ENCODE results near the gene ZRANB1. TPM values are rescaled to one million over a fixed set of nuclear protein-coding genes. Genes with fewer than 3 reads are reported as not detected.

The ZRANB1 gene
- polyA plus RNA-seq, 1 experiment, result 36.9 TPM

GRCh38 chr10:124957404-124957947, 15.6 kb downstream of the ZRANB1 start:
- H3K4me3 ChIP-seq (ENCODE audit: low read depth, low read length), result no peak overlapping the region
- no peak overlapping the region for H3K27ac ChIP-seq (ENCODE audit: low read depth, low read length)
- ChIA-PET POLR2A (no interaction called here), CTCF (no interaction called here)
- H3K27me3 ChIP-seq (ENCODE audit: control insufficient read depth, insufficient read depth, low read length), result no peaks in the 10 kb centered on the region
- H3K9me3 ChIP-seq (ENCODE audit: control insufficient read depth, insufficient read depth, low read length), result no peaks in the 10 kb centered on the region
- no peak for DNase-seq (ENCODE audit: low read depth, low spot score)
- no peak for TF ChIP-seq CTCF (IDR thresholded peaks at IDR 0.05; ENCODE audit: low read depth, low read length)

- POLR2A ChIA-PET, result no interaction called here
- no peak for TF ChIP-seq CTCF (IDR thresholded peaks at IDR 0.05; ENCODE audit: low read depth, low read length)
- CTCF ChIA-PET, result interaction anchor here (0.6 kb wide), 1 partner anchor 89 kb away, joined by 3 read pairs; no protein-coding TSS in a partner anchor
- Histone ChIP-seq H3K9me3 (ENCODE audit: control insufficient read depth, insufficient read depth, low read length) (no peaks in the 10 kb centered on the region), H3K4me3 (ENCODE audit: low read depth, low read length) (no peak overlapping the region), H3K27ac (ENCODE audit: low read depth, low read length) (no peak overlapping the region), H3K27me3 (ENCODE audit: control insufficient read depth, insufficient read depth, low read length) (no peaks in the 10 kb centered on the region)
- no peak for DNase-seq (ENCODE audit: low read depth, low spot score)
Observed at GRCh38 chr10:124959564-124959963, 17.6 kb downstream of the ZRANB1 start.

DNA sequence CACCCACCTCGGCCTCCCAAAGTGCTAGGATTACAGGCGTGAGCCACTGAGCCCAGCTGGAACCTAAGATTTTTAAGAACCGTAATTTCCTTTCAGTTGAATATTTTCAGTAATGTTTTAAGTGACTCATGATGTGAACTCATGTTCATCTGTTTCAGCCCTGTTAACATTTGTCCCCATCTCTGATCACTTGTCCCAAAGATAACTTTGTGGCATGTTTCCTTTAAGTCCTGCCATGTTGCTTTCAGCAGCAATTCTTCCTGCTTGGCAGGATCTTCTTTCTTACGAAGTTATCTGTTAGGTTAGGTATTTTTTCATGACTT, 19.3 kb downstream of the ZRANB1 start:
- no peak for DNase-seq (ENCODE audit: low read depth, low spot score)
- Histone ChIP-seq H3K4me3 (ENCODE audit: low read depth, low read length) (no peak overlapping the region), H3K27ac (ENCODE audit: low read depth, low read length) (no peak overlapping the region), H3K27me3 (ENCODE audit: control insufficient read depth, insufficient read depth, low read length) (no peaks in the 10 kb centered on the region), H3K9me3 (ENCODE audit: control insufficient read depth, insufficient read depth, low read length) (no peaks in the 10 kb centered on the region)
- POLR2A ChIA-PET, result interaction anchor here (0.6 kb wide), 1 partner anchor 10 kb away, joined by 10 read pairs; no protein-coding TSS in a partner anchor
- TF ChIP-seq CTCF (IDR thresholded peaks at IDR 0.05; ENCODE audit: low read depth, low read length), result no peak
- CTCF ChIA-PET, result interaction anchor here (0.6 to 1.4 kb wide), 2 partner anchors 31 to 86 kb away, joined by 5 to 7 read pairs; no protein-coding TSS in a partner anchor

GRCh38 chr10:124962421-124962820, 20.5 kb downstream of the ZRANB1 start:
- no peak overlapping the region for H3K4me3 ChIP-seq (ENCODE audit: low read depth, low read length)
- CTCF ChIA-PET, result interaction anchor here (1.1 to 1.4 kb wide), 3 partner anchors 9 to 30 kb away, joined by 3 to 7 read pairs (median 3); no protein-coding TSS in a partner anchor
- TF ChIP-seq CTCF (IDR thresholded peaks at IDR 0.05; ENCODE audit: low read depth, low read length), result no peak
- H3K27ac ChIP-seq (ENCODE audit: low read depth, low read length), result no peak overlapping the region
- POLR2A ChIA-PET, result interaction anchor here (1.2 kb wide), 1 partner anchor 19 kb away, joined by 3 read pairs; no protein-coding TSS in a partner anchor
- no peaks in the 10 kb centered on the region for H3K27me3 ChIP-seq (ENCODE audit: control insufficient read depth, insufficient read depth, low read length)
- DNase-seq (ENCODE audit: low read depth, low spot score), result peak; percentile 15
- no peaks in the 10 kb centered on the region for H3K9me3 ChIP-seq (ENCODE audit: control insufficient read depth, insufficient read depth, low read length)

- no peak for TF ChIP-seq CTCF (IDR thresholded peaks at IDR 0.05; ENCODE audit: low read depth, low read length)
- ChIA-PET POLR2A (no interaction called here), CTCF (no interaction called here)
- Histone ChIP-seq H3K4me3 (ENCODE audit: low read depth, low read length) (no peak overlapping the region), H3K27me3 (ENCODE audit: control insufficient read depth, insufficient read depth, low read length) (no peaks in the 10 kb centered on the region), H3K27ac (ENCODE audit: low read depth, low read length) (no peak overlapping the region), H3K9me3 (ENCODE audit: control insufficient read depth, insufficient read depth, low read length) (no peaks in the 10 kb centered on the region)
- DNase-seq (ENCODE audit: low read depth, low spot score), result no peak
Observed at GRCh38 chr10:124963866-124964720, 22.2 kb downstream of the ZRANB1 start.
